SK-N-SH (cell line): ENCODE data around the gene OR9Q1.

ENCODE experiments used
- CHD2 ChIP-seq: fragments of 150-350 bp; IDR thresholded peaks from 2 replicates; pipeline ENCODE4 v1.6.1; 2018; ENCODE audit warnings: low read length; ENCODE audit not compliant: partially characterized antibody
- CTCF ChIP-seq: fragments of 200-600 bp; sonication (generic); IDR thresholded peaks from 2 replicates; pipeline ENCODE4 v1.6.1; 2017; ENCODE audit warnings: antibody characterized with exemption, mild to moderate bottlenecking, moderate library complexity
- REST ChIP-seq: IDR thresholded peaks from 2 replicates; pipeline ENCODE4 v1.6.1; 2012; ENCODE audit warnings: mild to moderate bottlenecking, low read depth, low read length, moderate library complexity
- SMC3 ChIP-seq: IDR thresholded peaks from 2 replicates; pipeline ENCODE4 v1.6.1; 2012; ENCODE audit warnings: low read depth, low read length, improper control_type of control experiment
- TAF1 ChIP-seq: IDR thresholded peaks from 2 replicates; pipeline ENCODE4 v1.6.1; 2012; ENCODE audit warnings: low read depth, mild to moderate bottlenecking, low read length, moderate library complexity, borderline replicate concordance
- ZBTB33 ChIP-seq: IDR thresholded peaks from 2 replicates; pipeline ENCODE4 v1.4.0; 2012; ENCODE audit warnings: low read depth, borderline replicate concordance

- TF ChIP-seq CTCF (no peak), TAF1 (no peak), SMC3 (no peak), REST (no peak), CHD2 (no peak), ZBTB33 (no peak)
Observed at GRCh38 chr11:57974132-57974531, 49.5 kb upstream of the OR9Q1 start.
